Fibroblast of skin of right quadriceps (primary cell): ENCODE data around the gene TCEAL4.
"Not testable (repeated sequence)": the region's sequence is repeated elsewhere in the genome, so short reads cannot be mapped to it uniquely, and the experiment has no call there.

Source experiments
- DNase-seq: peaks from one replicate; pipeline ENCODE4 v3.0.0-alpha.2; 2013

TCEAL4 gene

DNA sequence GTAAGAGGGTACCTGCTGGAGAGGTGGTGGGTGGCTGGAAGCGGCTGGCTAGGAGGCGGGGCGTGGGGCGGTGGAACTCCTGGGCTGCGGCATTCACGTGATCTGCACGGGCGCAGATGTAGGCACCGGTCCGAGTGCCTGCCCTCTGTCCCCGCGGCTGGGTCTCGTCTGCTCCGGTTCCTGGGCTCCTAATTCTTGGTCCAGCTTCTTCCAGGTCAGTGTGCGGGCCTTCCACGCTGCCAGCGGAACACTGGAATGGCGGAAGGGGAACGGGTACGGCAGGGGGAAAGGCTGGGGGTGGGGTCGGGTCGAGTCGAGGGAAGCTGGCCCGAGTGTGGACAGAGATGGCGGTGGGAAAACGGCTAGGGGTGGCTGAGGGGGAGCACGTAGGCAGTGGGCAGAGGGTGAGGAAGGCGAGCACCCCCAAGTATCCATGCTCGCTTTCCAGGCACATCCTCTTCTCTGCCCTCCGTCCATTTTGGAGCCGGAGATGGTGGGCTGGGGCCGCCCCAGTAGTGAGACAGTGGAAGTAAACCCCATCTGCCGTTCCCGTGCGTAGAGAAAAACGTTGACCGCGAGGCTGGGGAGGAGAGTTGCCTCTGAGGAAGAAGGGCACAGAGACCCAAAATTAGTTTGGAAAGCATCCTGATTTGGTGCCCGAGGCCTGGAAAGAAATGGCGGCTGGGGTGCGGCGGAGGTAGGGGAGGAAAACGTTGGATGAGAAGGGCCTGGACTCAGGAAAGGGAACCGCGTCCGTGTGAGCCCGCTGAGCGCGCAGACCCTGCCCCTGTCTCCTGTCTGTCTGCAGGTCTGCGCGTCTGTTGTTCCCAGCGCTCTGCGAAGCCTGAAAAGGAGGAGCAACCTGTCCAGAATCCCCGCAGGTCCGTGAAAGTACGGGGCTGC, at the start of gene TCEAL4:
TSS of gene TCEAL4 (plus strand) at position 105 of the 903 bp plus-strand sequence. CDS start 1,161 bp downstream, outside the sequence.
- DNase-seq: no peak

DNA sequence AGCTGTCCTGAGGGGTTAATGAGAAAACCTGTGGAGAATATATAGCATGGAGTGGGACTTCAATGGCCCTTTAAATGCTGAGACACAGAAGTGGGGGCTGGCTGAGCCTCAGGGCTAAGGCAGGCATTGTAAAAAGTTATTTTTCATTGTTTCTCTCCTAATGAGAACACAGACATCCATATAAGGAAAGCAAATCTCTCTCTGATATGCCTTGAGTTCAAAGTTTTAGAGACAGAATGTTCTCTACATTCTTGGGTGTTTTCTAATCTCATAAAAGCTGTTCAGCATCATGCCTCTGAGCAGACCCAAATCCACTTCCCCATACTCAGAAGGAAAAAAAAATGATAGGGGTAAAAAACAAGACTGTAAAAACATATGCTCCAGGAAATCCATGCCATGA, 49.2 kb upstream of the TCEAL4 start:
- peak; percentile 9 for DNase-seq

DNA sequence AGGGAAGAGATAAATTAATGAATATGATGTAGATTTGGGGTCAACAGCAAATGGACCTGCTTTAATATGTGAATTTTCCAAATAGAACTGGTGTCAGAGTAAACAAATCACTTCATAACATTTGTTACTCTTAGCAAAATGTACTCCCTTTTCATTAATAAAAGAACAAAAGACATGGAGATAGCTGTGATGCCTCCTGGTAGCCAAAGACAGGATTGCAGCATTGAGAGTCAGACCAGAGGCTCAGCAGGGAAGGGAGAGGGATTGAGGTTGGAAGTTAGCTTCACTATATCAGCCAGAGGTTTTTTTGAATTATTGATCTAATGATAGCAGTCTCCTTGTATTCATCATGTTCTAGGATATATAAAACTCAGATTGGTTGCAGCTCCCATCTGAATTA, 48.6 kb upstream of the TCEAL4 start:
- no peak for DNase-seq

DNA sequence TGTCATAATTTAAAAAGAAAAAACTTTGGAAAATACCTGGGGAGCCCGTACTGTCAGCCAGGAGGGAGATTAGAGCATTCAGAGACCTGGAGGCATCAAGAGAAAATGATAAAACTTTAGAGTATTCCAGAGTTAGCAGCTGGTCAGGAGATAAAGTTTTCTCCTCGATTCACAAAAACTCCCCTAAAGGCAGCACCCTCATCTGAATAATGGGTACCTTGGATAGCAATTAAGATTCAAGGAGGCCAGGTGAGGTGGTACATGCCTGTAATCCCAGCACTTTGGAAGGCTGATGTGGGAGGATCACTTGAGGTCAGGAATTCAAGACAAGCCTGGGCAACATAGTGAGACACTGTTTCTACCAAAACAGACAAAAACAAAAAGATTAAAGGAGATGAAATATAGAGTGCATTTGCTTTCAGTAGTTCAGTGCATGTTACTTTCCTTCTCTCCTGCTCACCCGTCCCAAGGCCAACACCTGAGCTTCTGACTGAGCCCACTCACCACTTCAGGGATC, 47.4 kb upstream of the TCEAL4 start:
- no peak for DNase-seq

DNA sequence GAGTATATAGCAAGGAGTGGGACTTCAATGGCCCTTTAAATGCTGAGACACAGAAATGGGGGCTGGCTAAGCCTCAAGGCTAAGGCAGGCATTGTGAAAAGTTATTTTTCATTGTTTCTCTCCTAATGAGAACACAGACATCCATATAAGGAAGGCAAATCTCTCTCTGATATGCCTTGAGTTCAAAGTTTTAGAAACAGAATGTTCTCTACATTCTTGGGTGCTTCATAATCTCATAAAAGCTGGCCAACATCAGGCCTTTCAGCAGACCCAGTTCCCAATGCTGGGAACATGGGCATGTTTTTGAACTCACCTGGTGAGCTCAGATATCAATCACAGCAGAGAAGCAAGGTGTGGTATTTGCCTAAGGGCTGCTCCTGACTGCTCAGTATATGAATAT, 46.6 kb upstream of the TCEAL4 start:
- DNase-seq: peak; percentile 15

DNA sequence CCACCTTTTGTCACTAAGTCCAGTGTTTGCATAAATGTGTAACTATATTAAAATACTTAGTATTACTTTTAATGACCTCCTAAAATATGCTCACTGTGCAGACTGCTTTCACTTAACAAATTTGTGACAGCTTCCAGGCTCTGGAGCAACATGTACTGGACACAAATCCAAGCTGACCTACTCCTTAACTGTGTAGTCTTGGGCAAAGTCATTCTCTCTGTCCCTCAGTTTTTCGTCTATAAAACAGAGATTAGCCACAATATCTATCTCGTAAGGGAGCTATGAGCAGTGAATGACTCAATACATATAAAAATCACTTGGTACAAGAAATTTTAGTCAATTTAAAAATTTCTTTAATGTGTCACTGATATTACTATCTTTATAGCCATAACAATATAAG, 45.6 kb upstream of the TCEAL4 start:
- DNase-seq: no peak

DNA sequence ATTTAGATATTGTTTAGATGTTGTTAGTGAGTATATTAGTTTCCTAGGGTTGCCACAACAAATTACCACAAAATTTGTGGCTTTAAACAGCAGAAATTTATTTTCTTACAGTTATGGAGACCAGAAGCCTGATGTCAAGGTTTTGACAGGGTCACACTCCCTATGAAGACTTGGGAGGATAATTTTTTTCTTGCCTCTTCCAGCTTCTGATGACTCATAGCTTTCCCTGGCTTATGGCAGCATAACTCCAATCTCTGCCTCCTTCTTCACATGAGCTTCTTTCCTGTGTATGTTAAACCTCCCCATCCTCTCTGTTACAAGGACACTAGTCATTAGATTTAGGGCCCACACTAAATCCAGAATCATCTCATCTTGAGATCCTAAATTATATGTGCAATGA, 45.2 kb upstream of the TCEAL4 start:
- peak; percentile 36 for DNase-seq

DNA sequence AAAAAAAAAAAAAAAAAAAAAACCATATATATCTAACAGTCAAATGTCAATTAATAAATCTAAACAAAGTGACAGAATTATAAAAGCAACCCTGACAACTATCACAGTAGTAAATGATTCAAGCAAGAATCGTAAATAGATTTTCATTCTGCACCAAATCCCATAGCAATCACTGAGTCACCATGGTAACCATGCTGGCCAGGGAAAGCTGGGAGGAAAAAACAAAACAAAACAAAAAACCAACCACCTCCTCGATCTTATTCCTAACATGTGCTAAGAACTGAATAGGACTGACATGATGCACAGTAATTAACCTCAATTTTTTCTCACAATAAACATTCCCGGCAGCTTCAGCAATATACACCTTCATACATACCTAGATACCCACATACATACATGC, 35.4 kb upstream of the TCEAL4 start:
- no peak for DNase-seq

DNA sequence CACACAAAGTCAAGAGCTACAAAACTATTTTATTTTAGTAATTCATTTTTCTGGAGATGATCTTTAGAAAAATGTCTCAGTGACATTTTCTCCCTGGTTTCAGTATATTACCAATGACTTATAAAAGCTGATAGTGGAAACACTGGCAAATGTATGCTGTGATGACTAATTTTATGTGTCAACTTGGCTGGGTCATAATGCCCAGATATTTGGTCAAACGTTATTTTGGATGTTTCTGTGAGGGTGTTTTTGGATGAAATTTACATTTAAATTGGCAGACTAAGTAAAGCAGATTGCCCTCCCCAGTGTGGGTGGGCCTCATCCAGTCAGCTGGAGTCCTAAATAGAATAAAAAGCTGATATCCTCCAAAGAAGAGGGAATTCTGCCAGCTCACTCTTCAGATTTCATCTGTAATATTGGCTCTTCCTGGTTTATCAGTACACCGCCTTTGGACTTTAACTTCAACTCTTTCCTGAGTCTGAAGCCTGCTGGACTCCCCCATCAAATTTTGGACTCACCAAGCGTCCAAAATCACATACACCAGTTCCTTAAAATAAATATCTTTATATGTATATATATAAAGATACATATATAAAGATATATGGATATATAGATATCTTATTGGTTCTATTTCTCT, 34.8 kb upstream of the TCEAL4 start:
- no peak for DNase-seq

DNA sequence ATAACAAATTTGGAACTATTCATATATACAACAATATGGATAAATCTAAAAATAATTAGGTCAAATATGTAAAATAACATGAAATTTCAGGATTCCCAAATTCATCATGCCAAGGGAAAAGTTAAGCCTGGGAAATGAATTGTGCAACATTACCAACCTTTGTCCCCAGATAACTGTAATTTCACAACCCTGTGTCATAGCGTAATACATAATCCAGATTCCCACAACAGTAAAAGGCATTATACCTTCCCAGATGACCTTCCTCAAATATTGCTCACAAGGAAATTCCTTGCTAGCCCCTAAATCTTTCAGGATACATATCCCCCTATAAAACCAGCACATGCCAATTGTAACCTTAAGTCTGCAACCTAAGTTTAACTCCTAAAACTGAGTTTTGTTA, 33.1 kb upstream of the TCEAL4 start:
- no peak for DNase-seq

DNA sequence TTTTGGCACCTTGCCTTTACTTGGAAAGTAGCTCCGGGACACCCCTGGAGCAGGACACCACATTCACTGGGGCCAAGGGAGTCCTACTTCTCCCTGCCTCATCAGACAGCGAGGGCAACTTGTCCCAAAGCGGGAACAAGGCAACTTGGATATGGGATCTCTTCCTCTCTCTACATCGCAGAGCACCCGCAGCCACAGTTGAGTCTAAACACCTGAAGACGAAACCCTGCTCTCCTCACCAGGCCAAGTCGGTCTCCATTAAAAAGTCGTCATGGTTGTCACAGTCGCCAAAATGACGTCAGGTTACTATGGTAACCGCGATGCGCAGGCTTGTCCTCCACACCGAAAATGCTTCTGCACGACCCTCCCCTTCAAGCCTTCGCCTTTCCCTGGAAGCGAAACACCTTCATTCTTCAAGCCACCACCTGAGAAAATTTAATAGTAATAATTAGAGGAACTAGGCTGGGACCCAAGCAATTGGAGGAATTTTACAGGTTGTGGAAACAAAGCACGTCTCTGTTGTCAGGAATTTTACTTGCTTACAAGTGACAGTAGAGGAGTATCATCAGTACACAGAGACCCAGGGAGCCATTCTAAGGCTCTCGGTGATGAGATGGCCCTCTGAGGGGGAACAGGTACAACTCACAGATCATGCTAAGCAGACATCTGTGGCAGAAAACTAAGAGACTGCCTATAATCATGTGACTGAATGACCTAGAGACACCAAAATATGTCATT, 30.5 kb upstream of the TCEAL4 start:
- DNase-seq: peak; percentile 68

DNA sequence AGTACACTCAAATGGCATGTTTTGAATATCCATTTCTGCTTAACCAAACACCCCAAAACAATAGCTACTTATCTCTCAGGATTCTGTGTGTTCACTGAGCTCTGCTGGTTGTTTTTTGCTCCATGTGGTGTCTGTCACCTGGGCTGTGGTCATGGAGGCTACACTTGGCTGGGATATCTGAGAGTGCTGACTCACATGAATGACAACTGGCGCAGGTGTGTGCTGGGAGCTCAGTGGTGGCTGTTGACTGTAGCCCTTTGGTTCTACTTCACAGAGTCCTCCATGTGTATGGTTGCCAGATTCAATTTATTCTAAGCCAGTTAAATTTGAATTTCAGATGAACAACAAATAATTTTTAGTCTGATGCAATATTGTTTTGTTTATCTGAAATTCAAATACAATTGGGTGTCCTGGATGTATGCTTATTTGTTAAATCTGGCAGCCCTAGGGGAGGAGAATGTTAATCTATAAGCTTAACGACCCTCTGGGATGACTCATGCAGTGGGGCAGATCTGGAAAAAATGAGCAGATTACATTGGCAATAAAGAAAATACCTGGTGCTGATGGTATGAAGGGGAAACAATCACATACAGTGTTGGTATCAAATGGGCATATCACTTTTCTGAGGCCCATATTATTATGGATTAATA, 28.2 kb upstream of the TCEAL4 start:
- DNase-seq: no peak

DNA sequence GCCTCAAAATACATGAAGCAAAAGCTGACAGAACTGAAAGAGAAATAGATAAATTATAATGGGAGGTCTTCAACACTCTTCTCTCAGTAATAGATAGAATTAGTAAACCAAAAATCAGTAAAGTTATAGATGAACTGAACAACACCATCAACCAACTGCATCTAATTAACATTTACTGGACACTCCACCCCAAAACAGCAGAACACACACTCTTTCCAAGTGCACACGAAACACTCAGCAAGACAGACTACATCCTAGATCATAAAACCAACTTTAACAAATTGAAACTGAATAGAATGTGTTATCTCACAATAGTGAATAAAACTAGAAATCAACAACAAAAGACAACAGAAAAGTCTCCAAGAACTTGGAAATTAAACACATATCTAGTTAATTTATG, 25.1 kb upstream of the TCEAL4 start:
- DNase-seq: no peak

DNA sequence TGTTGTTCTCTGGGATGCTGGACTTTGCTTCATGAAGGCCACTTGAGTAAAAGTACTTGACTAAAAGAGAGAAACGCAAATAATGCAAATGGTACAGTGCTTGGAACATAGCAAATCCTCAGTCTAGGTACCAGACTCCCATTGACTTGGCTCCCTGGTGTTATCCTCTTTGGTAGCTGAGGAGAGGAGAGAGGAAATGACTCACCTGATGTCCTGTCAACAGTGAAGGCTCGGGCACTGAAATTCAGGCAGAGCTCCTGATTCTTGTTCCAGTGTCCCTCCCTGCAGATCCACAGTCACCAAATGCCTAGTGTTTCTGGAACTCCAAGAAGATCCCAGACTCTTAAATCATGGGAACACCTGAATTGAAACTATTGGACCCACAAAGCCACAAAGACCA, 22.5 kb upstream of the TCEAL4 start:
- no peak for DNase-seq

DNA sequence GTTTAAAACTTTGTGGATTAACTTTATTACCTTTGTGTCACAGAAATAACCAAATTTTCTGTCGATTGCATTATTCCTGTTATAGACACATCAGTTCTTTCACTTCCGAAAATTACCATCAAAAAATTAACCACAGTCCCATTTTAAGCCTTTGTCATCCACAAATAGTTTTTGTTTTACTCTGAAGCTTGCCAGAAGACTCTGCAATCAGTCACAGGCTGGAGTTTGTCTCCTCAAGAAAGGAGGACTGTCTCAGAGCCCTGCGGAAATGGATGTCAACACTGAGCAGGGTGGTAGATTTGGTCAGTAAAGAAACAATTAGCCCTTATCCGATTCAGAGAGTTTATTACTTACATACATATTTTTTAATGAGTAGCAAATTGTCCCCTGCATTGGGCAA, 20.1 kb upstream of the TCEAL4 start:
- no peak for DNase-seq

DNA sequence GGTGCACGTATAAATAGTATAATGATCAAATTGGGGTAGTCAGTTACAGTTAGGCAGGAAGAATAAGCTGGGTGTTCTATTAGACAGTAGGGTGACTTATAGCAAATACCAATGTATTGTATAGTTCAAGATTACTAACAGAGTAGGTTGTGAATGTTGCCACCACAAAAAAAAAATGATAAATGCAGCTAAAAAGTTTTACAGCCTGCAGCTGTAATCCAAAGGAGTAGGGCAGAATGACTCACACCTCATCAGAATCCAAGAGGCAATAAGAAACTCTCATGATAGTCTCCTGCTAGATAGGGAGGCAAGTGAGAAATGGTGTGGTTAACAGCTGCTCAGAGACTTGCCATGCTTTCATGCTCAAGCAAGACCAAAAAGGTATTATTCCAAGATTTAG, 19.6 kb upstream of the TCEAL4 start:
- DNase-seq: peak; percentile 73

DNA sequence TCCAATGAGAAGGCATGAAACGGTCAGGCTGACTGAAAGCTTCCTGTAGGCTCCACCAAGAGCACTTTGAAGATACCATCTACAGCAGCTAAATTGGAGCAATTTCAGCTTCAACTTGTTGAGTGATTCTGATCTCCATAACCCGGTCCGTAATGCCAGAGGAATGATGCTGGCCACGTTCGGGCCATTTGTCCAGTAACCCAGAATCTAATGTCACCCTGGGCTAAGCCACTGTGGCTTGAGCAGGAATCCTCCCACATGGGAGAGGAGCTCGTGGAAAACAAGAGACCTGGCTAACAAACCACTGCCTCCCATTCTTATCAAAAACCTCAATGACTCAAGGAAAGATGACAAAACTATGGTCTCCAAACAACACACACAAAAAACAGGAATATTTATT, 14.2 kb upstream of the TCEAL4 start:
- DNase-seq: no peak

DNA sequence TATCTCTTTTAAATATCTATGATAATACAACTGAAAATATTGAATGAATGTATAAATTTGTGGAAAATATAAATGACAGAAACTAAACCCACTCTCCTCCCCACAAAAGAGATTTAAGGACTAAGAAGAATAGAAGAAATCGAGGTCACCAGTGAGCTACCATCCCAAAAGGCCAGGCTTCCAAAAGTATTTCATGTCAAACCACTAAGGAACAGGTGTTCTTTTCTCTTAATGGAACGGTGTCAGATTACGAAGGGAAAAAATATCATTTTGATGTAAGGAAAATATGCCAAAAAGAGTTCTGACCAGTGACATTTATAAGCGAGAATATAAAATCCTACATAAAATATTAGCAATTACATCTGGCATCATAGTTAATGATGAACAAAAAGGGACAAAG, 13.6 kb upstream of the TCEAL4 start:
- DNase-seq: no peak

DNA sequence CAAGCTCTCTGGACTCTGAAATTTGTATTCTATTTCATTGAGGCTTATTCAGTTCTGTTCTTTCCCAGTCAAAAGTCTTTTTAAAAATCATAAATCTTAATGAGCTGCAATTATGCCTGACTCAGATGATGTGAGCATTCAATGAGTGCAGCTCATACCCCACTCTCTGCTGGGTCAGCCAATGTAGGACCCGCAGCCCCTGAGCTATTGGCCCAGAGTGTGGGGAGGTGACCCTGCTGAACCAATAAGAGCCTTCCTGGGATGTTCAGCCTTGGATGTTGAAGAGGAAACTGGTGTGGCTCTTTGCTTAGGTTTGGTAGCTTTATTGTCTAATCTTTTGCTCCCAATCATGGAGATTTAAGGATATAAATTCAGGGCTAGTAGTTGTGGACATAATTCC, 12.1 kb upstream of the TCEAL4 start:
- DNase-seq: no peak

DNA sequence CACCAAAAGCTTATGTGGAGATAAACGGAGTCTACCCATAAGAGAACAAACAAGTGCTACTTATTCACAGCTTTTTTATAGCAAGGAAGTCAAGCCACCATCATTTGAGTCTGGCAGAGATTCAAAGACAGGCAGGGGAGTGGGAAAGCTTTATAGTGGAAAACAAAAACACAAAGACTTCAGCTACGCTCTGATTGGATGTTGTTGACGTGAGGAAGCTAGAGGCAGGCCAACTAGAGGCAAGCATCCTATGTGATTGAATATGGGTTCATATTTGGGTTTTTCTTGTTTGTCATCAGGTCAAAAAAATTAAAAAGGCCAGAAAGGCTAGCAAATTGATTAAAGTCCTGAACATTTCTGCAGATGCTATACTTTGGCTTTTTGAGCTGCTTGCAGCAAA, 719 bp upstream of the TCEAL4 start:
- no peak for DNase-seq

DNA sequence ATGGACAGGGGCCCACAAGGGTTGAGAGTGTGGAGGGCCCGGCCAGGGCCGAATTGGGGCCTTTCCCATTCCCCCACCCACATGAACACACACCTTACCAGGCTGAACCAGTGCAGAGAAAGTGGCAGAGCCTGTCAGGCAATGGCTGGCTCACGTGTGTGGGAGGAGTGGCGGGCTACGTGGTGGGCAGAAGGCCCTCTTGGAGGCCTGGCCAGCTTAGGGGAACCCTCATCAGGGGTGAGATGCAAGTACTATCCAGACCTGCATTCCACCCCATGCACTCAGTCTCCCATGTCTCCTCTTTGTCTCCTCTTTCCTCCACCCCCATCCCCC, 965 bp downstream of the TCEAL4 start:
- DNase-seq: no peak

DNA sequence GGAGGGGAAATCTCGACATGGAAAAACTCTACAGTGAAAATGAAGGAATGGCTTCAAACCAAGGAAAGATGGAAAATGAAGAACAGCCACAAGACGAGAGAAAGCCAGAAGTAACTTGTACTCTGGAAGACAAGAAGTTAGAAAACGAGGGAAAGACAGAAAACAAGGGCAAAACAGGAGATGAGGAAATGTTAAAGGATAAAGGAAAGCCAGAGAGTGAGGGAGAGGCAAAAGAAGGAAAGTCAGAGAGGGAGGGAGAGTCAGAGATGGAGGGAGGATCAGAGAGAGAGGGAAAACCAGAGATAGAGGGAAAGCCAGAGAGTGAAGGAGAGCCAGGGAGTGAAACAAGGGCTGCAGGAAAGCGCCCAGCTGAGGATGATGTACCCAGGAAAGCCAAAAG, 1.3 kb downstream of the TCEAL4 start:
- no peak for DNase-seq

DNA sequence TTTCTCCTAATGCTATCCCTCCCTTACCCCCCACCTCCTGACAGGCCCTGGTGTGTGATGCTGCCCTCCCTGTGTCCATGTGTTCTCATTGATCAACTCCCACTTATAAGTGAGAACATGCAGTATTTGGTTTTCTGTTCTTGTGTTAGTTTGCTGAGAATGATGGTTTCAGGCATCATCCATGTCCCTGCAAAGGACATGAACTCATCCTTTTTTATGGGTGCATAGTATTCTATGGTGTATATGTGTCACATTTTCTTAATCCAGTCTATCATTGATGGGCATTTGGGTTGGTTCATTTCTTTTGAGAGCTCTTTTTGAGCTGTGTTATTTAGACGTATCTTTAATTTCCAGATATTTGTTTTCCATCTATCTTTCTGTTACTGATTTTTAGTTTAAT, 7.0 kb downstream of the TCEAL4 start:
- DNase-seq: not testable (repeated sequence)
